LNCaP clone FGC (cell line): ENCODE results near the gene NUDT3.
A peak's percentile ranks its signal among the peaks of the same experiment; 100 is the strongest.
"Not testable (repeated sequence)": the region's sequence is repeated elsewhere in the genome, so short reads cannot be mapped to it uniquely, and the experiment has no call there.

Experiments
- DNase-seq: peaks from one replicate; pipeline ENCODE4 v3.0.0-alpha.2; 2011; ENCODE audit warnings: low read depth
- H3K4me3 ChIP-seq: 2 replicates; pipeline ENCODE4 v1.5.1; 2011; ENCODE audit warnings: mild to moderate bottlenecking, low read depth, low read length, control low read depth
- CTCF ChIP-seq: IDR thresholded peaks from 2 replicates; pipeline ENCODE4 v1.5.1; 2012; ENCODE audit warnings: mild to moderate bottlenecking; ENCODE audit not compliant: control insufficient read depth, insufficient read depth; ENCODE audit errors: extremely low read depth

NUDT3 gene

GRCh38 chr6:34416877-34417371 lies 24.5 kb upstream of the NUDT3 start:
- TF ChIP-seq CTCF, result no peak
- H3K4me3 ChIP-seq, result no peak overlapping the region
- no peak for DNase-seq

DNA sequence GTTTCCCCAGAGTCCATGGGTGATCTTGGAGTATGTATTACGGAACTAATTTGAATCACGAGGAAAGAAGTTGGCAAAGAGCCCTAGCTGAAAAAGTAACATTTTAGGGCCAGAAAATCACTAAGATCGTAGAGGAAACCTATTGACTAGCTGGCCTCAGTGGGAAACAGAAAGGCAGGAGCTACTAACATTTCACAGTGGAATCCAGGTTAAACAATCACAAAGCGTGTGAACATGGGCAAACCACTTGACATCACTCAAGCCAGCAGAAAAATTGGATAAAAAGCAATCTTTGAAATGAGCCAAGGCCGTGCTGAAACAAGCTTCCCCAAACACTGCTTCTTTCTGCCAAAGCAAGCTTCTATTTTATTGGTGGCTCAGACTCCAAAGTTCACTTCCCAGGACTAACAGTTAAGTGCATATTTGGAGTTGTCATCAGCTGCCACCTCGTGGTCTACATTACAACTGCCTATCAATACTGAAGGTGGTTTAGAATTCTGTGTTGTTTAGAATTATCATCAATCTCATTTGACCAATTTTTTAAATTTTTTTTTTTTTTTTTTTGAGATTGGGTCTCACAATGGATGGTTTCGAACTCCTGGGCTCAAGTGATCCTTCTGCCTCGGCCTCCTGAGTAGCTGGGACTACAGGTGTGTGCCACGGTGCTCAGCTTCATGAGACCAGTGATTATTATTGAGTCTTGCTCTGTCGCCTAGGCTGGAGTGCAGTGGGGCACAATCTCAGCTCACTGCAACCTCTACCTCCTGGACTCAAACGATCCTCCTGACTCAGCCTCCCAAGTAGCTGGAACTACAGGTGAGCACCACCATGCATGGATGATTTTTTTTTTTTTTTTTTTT lies 22.8 kb upstream of the NUDT3 start:
- no peak overlapping the region for H3K4me3 ChIP-seq
- peak; percentile 74 for TF ChIP-seq CTCF
- peak; percentile 88 for DNase-seq

GRCh38 chr6:34412643-34413214 lies 20.3 kb upstream of the NUDT3 start:
- no peak for TF ChIP-seq CTCF
- no peak for DNase-seq
- no peak overlapping the region for H3K4me3 ChIP-seq

GRCh38 chr6:34412016-34412415 lies 19.5 kb upstream of the NUDT3 start:
- H3K4me3 ChIP-seq, result no peak overlapping the region
- no peak for DNase-seq
- TF ChIP-seq CTCF, result no peak

DNA sequence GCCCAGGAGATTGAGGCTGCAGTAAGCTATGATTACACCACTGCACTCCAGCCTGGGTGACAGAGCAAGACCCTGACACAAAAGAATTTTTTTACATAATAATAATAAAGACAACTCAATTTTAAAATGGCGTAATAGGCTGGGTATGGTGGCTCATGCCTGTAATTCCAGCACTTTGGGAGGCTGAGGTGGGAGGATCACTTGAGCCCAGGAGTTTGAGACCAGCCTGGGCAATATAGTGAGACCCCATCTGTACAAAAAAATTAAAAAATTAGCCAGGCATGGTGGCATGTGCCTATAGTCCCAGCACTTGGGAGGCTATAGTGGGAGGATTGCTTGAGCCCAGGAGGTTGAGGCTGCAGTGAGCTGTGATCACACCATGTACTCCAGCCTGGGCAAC lies 15.4 kb upstream of the NUDT3 start:
- DNase-seq, H3K4me3 ChIP-seq: not testable (repeated sequence)

GRCh38 chr6:34396518-34396917 lies 4.0 kb upstream of the NUDT3 start:
- TF ChIP-seq CTCF, result no peak
- no peak overlapping the region for H3K4me3 ChIP-seq
- no peak for DNase-seq

GRCh38 chr6:34393966-34394305 lies 1.5 kb upstream of the NUDT3 start:
- TF ChIP-seq CTCF, result no peak
- peak overlapping the region; percentile 66; the same call in 1 of the 2 replicates for H3K4me3 ChIP-seq
- no peak for DNase-seq
